Activated naive CD4-positive, alpha-beta T cell treated with anti-CD3 and anti-CD28 coated beads, Interleukin-2, amount 10 ng/mL, durations not matched to agents 7 days and 5 days (primary cell): ENCODE data around the gene SLC1A5.

ENCODE experiments used
- CTCF ChIA-PET: fragments of 350-600 bp; sonication (Branson Sonifier 250); formaldehyde crosslinking; loops from one replicate; lab custom pipeline; 2021; ENCODE audit warnings: antibody characterized with exemption; lab: Charles Lee
- DNase-seq: peaks from one replicate; pipeline ENCODE4 v3.0.0-alpha.2; 2020
- H3K27ac Mint-ChIP-seq: one replicate; pipeline ENCODE4 v1.8.0; 2021; ENCODE audit warnings: mild to moderate bottlenecking, moderate library complexity, mixed read lengths
- H3K27me3 Mint-ChIP-seq: one replicate; pipeline ENCODE4 v1.8.0; 2021; ENCODE audit warnings: mild to moderate bottlenecking, mixed read lengths
- H3K36me3 Mint-ChIP-seq: one replicate; pipeline ENCODE4 v1.8.0; 2021; ENCODE audit warnings: mixed read lengths
- H3K4me1 Mint-ChIP-seq: one replicate; pipeline ENCODE4 v1.8.0; 2021; ENCODE audit warnings: mixed read lengths
- H3K4me3 Mint-ChIP-seq: one replicate; pipeline ENCODE4 v1.8.0; 2021; ENCODE audit warnings: mild to moderate bottlenecking, moderate library complexity, mixed read lengths
- H3K9me3 Mint-ChIP-seq: one replicate; pipeline ENCODE4 v1.8.0; 2021; ENCODE audit warnings: mixed read lengths

Gene SLC1A5

GRCh38 chr19:46737761-46738171, 50.6 kb downstream of the SLC1A5 start:
- Mint-ChIP-seq H3K27me3 (no peaks in the 10 kb centered on the region), H3K9me3 (no peaks in the 10 kb centered on the region), H3K4me1 (peaks cover 11% of the 10 kb centered on the region), H3K27ac (no peak overlapping the region), H3K4me3 (no peak overlapping the region), H3K36me3 (peaks cover 41% of the 10 kb centered on the region)
- CTCF ChIA-PET: interaction anchor here (1.5 to 2.0 kb wide), 2 partner anchors 9 to 12 kb away, joined by 5 to 13 read pairs; no protein-coding TSS in a partner anchor
- no peak for DNase-seq

DNA sequence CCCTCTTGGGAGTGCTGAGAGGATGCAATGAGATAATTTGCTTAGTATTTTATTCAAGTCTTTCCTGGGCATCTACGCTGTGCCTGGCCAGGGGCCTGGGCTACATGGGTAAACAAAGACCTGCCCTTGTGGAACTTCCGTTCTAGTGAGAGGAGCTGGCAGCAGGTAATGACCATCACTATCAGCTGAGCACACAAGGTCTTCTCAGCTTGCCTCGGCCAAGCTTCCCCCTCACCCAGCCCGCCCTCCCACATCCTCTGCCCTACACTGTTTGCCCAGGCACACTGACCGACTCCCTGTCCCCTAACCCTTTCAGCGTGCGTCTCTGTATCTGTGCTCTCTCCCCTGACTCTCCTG, 51.1 kb downstream of the SLC1A5 start:
- H3K4me1 Mint-ChIP-seq: peaks cover 9% of the 10 kb centered on the region
- no peaks in the 10 kb centered on the region for H3K9me3 Mint-ChIP-seq
- no peaks in the 10 kb centered on the region for H3K27me3 Mint-ChIP-seq
- CTCF ChIA-PET: interaction anchor here (1.4 to 2.0 kb wide), 3 partner anchors 8 to 34 kb away, joined by 5 to 13 read pairs (median 5); no protein-coding TSS in a partner anchor
- H3K27ac Mint-ChIP-seq: no peak overlapping the region
- peaks cover 42% of the 10 kb centered on the region for H3K36me3 Mint-ChIP-seq
- no peak for DNase-seq
- no peak overlapping the region for H3K4me3 Mint-ChIP-seq

- no peaks in the 10 kb centered on the region for H3K27me3 Mint-ChIP-seq
- no peak for DNase-seq
- no peak overlapping the region for H3K27ac Mint-ChIP-seq
- CTCF ChIA-PET: interaction anchor here (1.4 to 2.0 kb wide), 3 partner anchors 8 to 33 kb away, joined by 5 to 13 read pairs (median 5); no protein-coding TSS in a partner anchor
- no peak overlapping the region for H3K4me3 Mint-ChIP-seq
- peaks cover 9% of the 10 kb centered on the region for H3K4me1 Mint-ChIP-seq
- H3K36me3 Mint-ChIP-seq: peaks cover 46% of the 10 kb centered on the region
- no peaks in the 10 kb centered on the region for H3K9me3 Mint-ChIP-seq
These were observed 51.7 kb downstream of the SLC1A5 start for GRCh38 chr19:46736531-46737297.

DNA sequence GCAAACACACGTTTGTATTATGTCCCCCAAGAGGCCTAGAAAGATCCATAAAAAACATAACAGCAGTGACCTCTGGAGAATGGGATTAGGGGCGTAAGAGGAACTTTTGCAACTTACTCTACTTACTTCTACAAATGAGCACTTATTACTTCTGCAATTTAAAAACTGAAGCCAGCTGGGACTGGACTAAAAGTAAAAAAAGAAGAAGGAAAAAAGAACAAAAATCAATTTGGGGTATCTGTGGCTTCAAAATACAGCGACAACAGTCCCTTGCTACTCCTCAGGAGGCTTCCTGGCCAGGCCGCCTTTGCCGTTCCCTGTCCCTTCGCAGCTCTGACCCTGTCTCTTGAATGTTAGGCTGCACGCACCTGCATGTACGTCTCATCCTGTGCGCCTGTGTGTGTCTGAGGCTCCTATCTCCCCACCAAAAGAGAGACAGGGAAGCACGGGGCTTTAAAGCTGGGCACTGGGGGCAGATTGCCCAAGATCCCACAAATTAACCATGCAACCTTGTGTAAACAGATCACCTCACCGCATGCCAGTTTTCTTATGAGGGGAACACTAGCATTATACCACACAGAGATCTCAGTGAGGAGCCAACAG, 54.6 kb downstream of the SLC1A5 start:
- no peak overlapping the region for H3K27ac Mint-ChIP-seq
- CTCF ChIA-PET: interaction anchor here (2.5 kb wide), 1 partner anchor 20 kb away, joined by 6 read pairs; no protein-coding TSS in a partner anchor

DNA sequence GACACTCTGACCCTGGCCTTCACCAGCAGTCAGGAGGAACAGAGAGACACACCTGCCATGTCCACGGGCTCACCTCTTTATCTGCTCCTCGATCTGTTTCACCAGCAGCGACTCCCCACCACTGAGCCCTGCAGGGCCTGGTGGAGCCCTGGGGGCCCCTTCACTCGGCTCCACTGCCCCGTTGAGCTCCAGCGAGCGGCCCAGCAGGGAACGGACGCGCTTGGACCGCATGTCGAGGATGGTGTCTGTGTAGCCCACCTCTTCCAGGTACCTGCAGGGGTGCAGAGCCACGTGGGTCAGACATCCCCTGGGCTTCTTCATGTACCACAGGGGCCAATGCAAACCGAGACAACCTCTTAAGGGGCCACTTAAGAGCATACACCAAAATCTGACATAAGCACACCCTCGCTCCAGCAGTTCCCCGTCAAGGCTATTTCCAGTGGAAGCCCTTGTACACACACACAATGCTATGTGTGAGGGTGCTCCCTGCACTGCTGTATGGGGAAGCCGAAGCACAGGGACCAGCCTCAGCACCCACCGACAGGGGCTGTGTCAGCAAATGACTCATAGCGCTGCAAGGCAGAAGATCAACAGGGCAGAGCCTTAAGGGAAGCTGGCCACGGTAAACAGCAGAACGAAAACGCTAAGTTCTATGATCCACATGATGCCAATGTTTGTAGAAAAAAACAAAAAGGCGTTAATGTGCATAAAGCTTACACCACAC, 55.3 kb downstream of the SLC1A5 start:
- DNase-seq: no peak
- CTCF ChIA-PET: no interaction called here
- no peak overlapping the region for H3K27ac Mint-ChIP-seq
- peaks cover 50% of the 10 kb centered on the region for H3K36me3 Mint-ChIP-seq
- H3K9me3 Mint-ChIP-seq: no peaks in the 10 kb centered on the region
- no peaks in the 10 kb centered on the region for H3K27me3 Mint-ChIP-seq
- H3K4me1 Mint-ChIP-seq: peaks cover 16% of the 10 kb centered on the region
- no peak overlapping the region for H3K4me3 Mint-ChIP-seq

More for the DNA sequence above, 54.6 kb downstream of the SLC1A5 start:
- Mint-ChIP-seq H3K36me3 (peaks cover 52% of the 10 kb centered on the region), H3K27me3 (no peaks in the 10 kb centered on the region), H3K4me3 (no peak overlapping the region), H3K9me3 (no peaks in the 10 kb centered on the region), H3K4me1 (peaks cover 12% of the 10 kb centered on the region)
- no peak for DNase-seq

GRCh38 chr19:46732172-46732938, 56.0 kb downstream of the SLC1A5 start:
- H3K27ac Mint-ChIP-seq: peak overlapping the region; percentile 1
- H3K27me3 Mint-ChIP-seq: no peaks in the 10 kb centered on the region
- peaks cover 18% of the 10 kb centered on the region for H3K4me1 Mint-ChIP-seq
- CTCF ChIA-PET: interaction anchor here (1.0 kb wide), 1 partner anchor 14 kb away, joined by 4 read pairs; no protein-coding TSS in a partner anchor
- DNase-seq: no peak
- H3K36me3 Mint-ChIP-seq: peaks cover 45% of the 10 kb centered on the region
- no peaks in the 10 kb centered on the region for H3K9me3 Mint-ChIP-seq
- H3K4me3 Mint-ChIP-seq: no peak overlapping the region

GRCh38 chr19:46731584-46731983, 56.8 kb downstream of the SLC1A5 start:
- CTCF ChIA-PET: interaction anchor here (1.0 to 5.9 kb wide), 4 partner anchors 14 to 41 kb away, joined by 4 to 73 read pairs (median 4); no protein-coding TSS in a partner anchor
- Mint-ChIP-seq H3K27me3 (no peaks in the 10 kb centered on the region), H3K36me3 (peaks cover 47% of the 10 kb centered on the region), H3K4me1 (peaks cover 18% of the 10 kb centered on the region), H3K27ac (no peak overlapping the region), H3K9me3 (no peaks in the 10 kb centered on the region), H3K4me3 (no peak overlapping the region)
- DNase-seq: no peak

- no peak overlapping the region for H3K4me3 Mint-ChIP-seq
- H3K9me3 Mint-ChIP-seq: no peaks in the 10 kb centered on the region
- no peaks in the 10 kb centered on the region for H3K27me3 Mint-ChIP-seq
- CTCF ChIA-PET: interaction anchor here (0.7 to 5.9 kb wide), 6 partner anchors 13 to 69 kb away, joined by 3 to 73 read pairs (median 4); no protein-coding TSS in a partner anchor
- H3K4me1 Mint-ChIP-seq: peaks cover 18% of the 10 kb centered on the region
- peak overlapping the region; percentile 62 for H3K27ac Mint-ChIP-seq
- peaks cover 51% of the 10 kb centered on the region for H3K36me3 Mint-ChIP-seq
- DNase-seq: no peak
These were observed 57.3 kb downstream of the SLC1A5 start for GRCh38 chr19:46731007-46731501.

DNA sequence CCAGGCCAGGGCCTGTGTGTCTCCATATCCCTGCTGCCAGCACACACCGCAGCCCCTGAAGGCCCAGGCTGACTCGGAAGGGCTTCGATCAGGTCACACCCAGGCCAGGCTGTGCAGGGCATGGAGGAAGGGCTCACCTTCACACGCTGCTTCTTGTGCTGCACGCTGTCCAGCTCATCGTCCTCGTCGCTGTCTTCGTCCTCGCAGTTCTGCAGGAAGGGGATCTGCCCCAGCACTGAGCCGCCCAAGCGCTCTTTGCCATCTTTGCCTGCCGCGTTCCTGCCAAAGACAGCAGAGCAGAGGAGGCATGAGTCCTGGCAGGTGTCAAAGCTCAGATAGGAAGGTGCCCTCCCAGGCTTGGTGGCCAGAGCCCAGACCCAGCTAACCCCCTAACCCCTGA, 57.8 kb downstream of the SLC1A5 start:
- Mint-ChIP-seq H3K4me1 (peaks cover 18% of the 10 kb centered on the region), H3K27me3 (no peaks in the 10 kb centered on the region), H3K27ac (no peak overlapping the region), H3K36me3 (peaks cover 56% of the 10 kb centered on the region), H3K4me3 (no peak overlapping the region), H3K9me3 (no peaks in the 10 kb centered on the region)
- CTCF ChIA-PET: interaction anchor here (0.7 to 5.9 kb wide), 5 partner anchors 22 to 69 kb away, joined by 3 to 73 read pairs (median 4); no protein-coding TSS in a partner anchor
- no peak for DNase-seq

DNA sequence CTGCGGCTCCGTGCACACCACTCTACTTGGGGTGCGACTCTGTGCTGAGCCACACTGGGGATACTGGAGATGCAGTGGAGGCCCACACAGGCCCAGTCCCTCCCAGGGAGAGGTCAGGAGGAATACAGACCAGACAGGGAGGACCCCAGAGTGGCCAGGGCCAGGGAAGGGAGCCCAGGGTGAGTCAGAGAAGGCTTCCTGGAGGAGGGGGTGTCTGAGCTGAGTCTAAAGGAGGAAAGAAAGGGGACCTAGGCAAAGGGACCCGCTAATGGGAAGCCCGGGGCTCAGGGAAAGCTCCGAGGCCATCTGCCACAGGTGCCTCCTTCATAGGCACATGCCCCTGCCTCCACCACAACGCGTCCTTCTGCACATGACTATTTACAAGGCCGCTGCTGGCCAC, 58.2 kb downstream of the SLC1A5 start:
- no peak overlapping the region for H3K4me3 Mint-ChIP-seq
- no peak for DNase-seq
- no peak overlapping the region for H3K27ac Mint-ChIP-seq
- H3K27me3 Mint-ChIP-seq: no peaks in the 10 kb centered on the region
- peaks cover 57% of the 10 kb centered on the region for H3K36me3 Mint-ChIP-seq
- CTCF ChIA-PET: interaction anchor here (0.7 to 5.9 kb wide), 8 partner anchors 7 to 68 kb away, joined by 3 to 73 read pairs (median 6); no protein-coding TSS in a partner anchor
- H3K4me1 Mint-ChIP-seq: peaks cover 18% of the 10 kb centered on the region
- H3K9me3 Mint-ChIP-seq: no peaks in the 10 kb centered on the region

GRCh38 chr19:46729696-46730095, 58.7 kb downstream of the SLC1A5 start:
- CTCF ChIA-PET: interaction anchor here (1.1 to 5.9 kb wide), 12 partner anchors 8 to 200 kb away, joined by 3 to 73 read pairs (median 5); no protein-coding TSS in a partner anchor
- H3K27ac Mint-ChIP-seq: no peak overlapping the region
- no peak for DNase-seq
- peaks cover 18% of the 10 kb centered on the region for H3K4me1 Mint-ChIP-seq
- H3K27me3 Mint-ChIP-seq: no peaks in the 10 kb centered on the region
- peaks cover 57% of the 10 kb centered on the region for H3K36me3 Mint-ChIP-seq
- H3K4me3 Mint-ChIP-seq: no peak overlapping the region
- H3K9me3 Mint-ChIP-seq: no peaks in the 10 kb centered on the region

GRCh38 chr19:46728693-46729339, 59.6 kb downstream of the SLC1A5 start:
- H3K36me3 Mint-ChIP-seq: peaks cover 58% of the 10 kb centered on the region
- CTCF ChIA-PET: interaction anchor here (0.6 to 5.9 kb wide), 19 partner anchors 9 to 199 kb away, joined by 3 to 73 read pairs (median 4); no protein-coding TSS in a partner anchor
- peak overlapping the region; percentile 81 for H3K27ac Mint-ChIP-seq
- peaks cover 17% of the 10 kb centered on the region for H3K4me1 Mint-ChIP-seq
- H3K27me3 Mint-ChIP-seq: no peaks in the 10 kb centered on the region
- H3K4me3 Mint-ChIP-seq: no peak overlapping the region
- no peaks in the 10 kb centered on the region for H3K9me3 Mint-ChIP-seq
- DNase-seq: peak; percentile 88
